K562 (cell line): ENCODE data around the gene YIPF4. TPM values are rescaled to one million over a fixed set of nuclear protein-coding genes. Genes with fewer than 3 reads are reported as not detected.

Experiments
- ATAC-seq: fragments of 200-7000 bp; cut with Tn5 transposase; 3 replicates; pipeline ENCODE4 v1.9.1; 2020; ENCODE audit warnings: moderate library complexity
- BruUV-seq: library from RNA; stranded (reverse); fragments of 400-500 nt; replicated peaks from 2 replicates; lab custom pipeline; 2021; lab: Mats Ljungman, UMichigan
- CTCF ChIA-PET: fragments of 300-600 bp; formaldehyde crosslinking; extraction: SDS; loops from one replicate; lab custom pipeline; 2021; ENCODE audit warnings: low intra/inter-chr PET ratio; lab: Yijun Ruan, JAX
- POLR2A ChIA-PET: fragments of 300-600, 350-650 bp; sonication (Branson Sonifier 250); formaldehyde crosslinking; extraction: SDS; loops from one replicate; lab custom pipeline; 2021; ENCODE audit warnings: antibody characterized with exemption, inconsistent platforms; lab: Yijun Ruan, JAX
- DNase-seq, 4 experiments: peaks; one replicate each; pipeline versions ENCODE4 v3.0.0 to v3.0.0-alpha.2; 2011 to 2018; ENCODE audit warnings: low spot score in 3 of 4, mixed read lengths in 3 of 4; ENCODE audit errors: extremely low read depth in 1 of 4
- FAIRE-seq: peaks from 2 replicates; lab custom pipeline; 2011; peaks lifted over from hg19 to GRCh38; lab: Jason Lieb, UNC
- H2AFZ ChIP-seq: 2 replicates; pipeline ENCODE4 v1.6.0; 2011; ENCODE audit warnings: low read depth, low read length, control low read depth, inconsistent platforms
- H3K27ac ChIP-seq: fragments of 200-600 bp; 3 replicates; pipeline ENCODE4 v1.8.0; 2011; ENCODE audit warnings: low read depth, mild to moderate bottlenecking, control low read depth, inconsistent platforms, low read length, moderate library complexity, mixed read lengths; ENCODE audit errors: extremely low read depth
- H3K27me3 ChIP-seq, 2 experiments: fragments of 300-600 bp in 1 of 2; 2 replicates in 1 of 2; 3 replicates in 1 of 2; pipeline versions ENCODE4 v1.6.0 to v1.8.0; 2011; ENCODE audit warnings: inconsistent platforms in 2 of 2, low read length in 2 of 2, mild to moderate bottlenecking in 1 of 2, mixed read lengths in 1 of 2, moderate library complexity in 1 of 2; ENCODE audit not compliant: control insufficient read depth in 2 of 2, insufficient read depth in 2 of 2
- H3K36me3 ChIP-seq: fragments of 300-600 bp; 3 replicates; pipeline ENCODE4 v1.8.0; 2011; ENCODE audit warnings: mild to moderate bottlenecking, low read length, inconsistent platforms; ENCODE audit not compliant: control insufficient read depth, insufficient read depth
- H3K4me1 ChIP-seq, 2 experiments: fragments of 200-600 bp in 1 of 2; replicated peaks in 1 of 2; 2 replicates in 1 of 2; 3 replicates in 1 of 2; pipeline versions ENCODE4 v1.5.1 to v1.8.0; 2011; ENCODE audit warnings: inconsistent platforms in 2 of 2, low read length in 2 of 2, mild to moderate bottlenecking in 1 of 2, mixed read lengths in 1 of 2, moderate library complexity in 1 of 2; ENCODE audit not compliant: control insufficient read depth in 2 of 2, insufficient read depth in 2 of 2
- H3K4me2 ChIP-seq: 2 replicates; pipeline ENCODE4 v1.6.1; 2011; ENCODE audit warnings: low read length, control low read depth, inconsistent platforms, mixed read lengths; ENCODE audit not compliant: insufficient read depth
- H3K4me3 ChIP-seq: fragments of 200-600 bp; sonication (generic), shearing (Covaris generic); 2 replicates; pipeline ENCODE4 v1.5.1; 2016; ENCODE audit warnings: control low read depth, inconsistent platforms
- H3K79me2 ChIP-seq: fragments of 200-600 bp; 3 replicates; pipeline ENCODE4 v1.8.0; 2011; ENCODE audit warnings: low read length, inconsistent platforms; ENCODE audit not compliant: control insufficient read depth, insufficient read depth
- H3K9ac ChIP-seq, 2 experiments: 2 replicates each; pipeline versions ENCODE4 v1.6.0 to v1.6.1; 2011; ENCODE audit warnings: low read depth in 2 of 2, low read length in 2 of 2, control low read depth in 1 of 2, inconsistent platforms in 1 of 2, mild to moderate bottlenecking in 1 of 2, mixed read lengths in 1 of 2; ENCODE audit not compliant: insufficient read depth in 1 of 2
- H3K9me1 ChIP-seq: one replicate; pipeline ENCODE4 v1.6.0; 2011; ENCODE audit warnings: inconsistent platforms, mild to moderate bottlenecking, low read length, moderate library complexity; ENCODE audit not compliant: control insufficient read depth, insufficient read depth
- H3K9me3 ChIP-seq: replicated peaks from 2 replicates; pipeline ENCODE4 v1.5.1; 2011; ENCODE audit warnings: low read depth, low read length, inconsistent platforms; ENCODE audit not compliant: control insufficient read depth, insufficient read depth
- H4K20me1 ChIP-seq: replicated peaks from 2 replicates; pipeline ENCODE4 v1.6.1; 2011; ENCODE audit warnings: low read length, inconsistent platforms, mixed read lengths; ENCODE audit not compliant: control insufficient read depth, insufficient read depth
- CHD1 ChIP-seq: fragments of 200-600 bp; sonication (generic); IDR thresholded peaks from one replicate; pipeline ENCODE4 v1.6.1; 2012; ENCODE audit warnings: mild to moderate bottlenecking, moderate library complexity, low read length, inconsistent platforms
- ETV6 ChIP-seq, 3 experiments: fragments of 150-350 bp in 1 of 3; sonication (generic) in 1 of 3; formaldehyde crosslinking in 1 of 3; IDR thresholded peaks; 2 replicates each; pipeline versions ENCODE4 v1.6.1 to v1.8.0; 2014 to 2022; ENCODE audit warnings: borderline replicate concordance in 2 of 3, low read depth in 2 of 3, antibody characterized with exemption in 1 of 3, low read length in 1 of 3, mild to moderate bottlenecking in 1 of 3, missing genetic modification reagents in 1 of 3
- NFXL1 ChIP-seq: fragments of 450-650 bp; formaldehyde crosslinking; IDR thresholded peaks from 2 replicates; pipeline ENCODE4 v1.4.0; 2021; ENCODE audit warnings: mild to moderate bottlenecking
- PHB ChIP-seq: fragments of 250-450 bp; sonication (Bioruptor Pico); IDR thresholded peaks from 2 replicates; pipeline ENCODE4 v1.5.0; 2021
- TAF9B ChIP-seq: fragments of 450-650 bp; IDR thresholded peaks from 2 replicates; pipeline ENCODE4 v1.6.1; 2018; ENCODE audit warnings: mild to moderate bottlenecking; ENCODE audit not compliant: partially characterized antibody
- WGBS: fragments of 100-300 bp; shearing (Covaris generic); methylation state at CpG from one replicate; pipeline ENCODE4 v1.1.6; 2016; ENCODE audit warnings: low coverage, mixed read lengths; ENCODE audit not compliant: insufficient coverage; ENCODE audit errors: missing lambda C conversion rate; 5-methylcytosine and 5-hydroxymethylcytosine counted together
- in situ Hi-C: fragments of 300-500 bp; cut with MboI; formaldehyde crosslinking; loops from 4 replicates; pipeline ENCODE4 v1.15.0; 2018; ENCODE audit warnings: inconsistent platforms, mixed read lengths
- intact Hi-C: fragments of 100-400 bp; cut with micrococcal nuclease; formaldehyde crosslinking; loops from 2 replicates; pipeline ENCODE4 v1.14.2; 2022
- polyA plus RNA-seq, 8 experiments: library from polyadenylated mRNA; depleted of rRNA in 4 of 8; stranded (reverse) in 5 of 8; unstranded in 3 of 8; fragments of >200 nt; fragmentation: Nextera tagmentation in 2 of 8; fragmentation: Illumina TruSeq in 1 of 8; extraction: Ambion mirVana in 2 of 8; extraction: Trizol in 1 of 8; gene quantifications; 2 replicates each; pipeline versions ENCODE4 v1.2.1 to v1.2.3, GENCODE V29; 2011 to 2014; ENCODE audit warnings: inconsistent platforms in 1 of 8, missing spikeins in 1 of 8
- total RNA-seq, 7 experiments: library from RNA; depleted of rRNA in 6 of 7; stranded (reverse); fragments of >200 nt in 6 of 7; fragmentation: Illumina TruSeq in 2 of 7; extraction: Trizol in 2 of 7; gene quantifications; 2 replicates each; pipeline versions ENCODE4 v1.2.1 to v1.2.3, GENCODE V29; 2011 to 2021; ENCODE audit warnings: low replicate concordance in 1 of 7
- TF ChIP-seq, protein P1 (sequence below), 2 experiments: fragments of 450-650 bp; IDR thresholded peaks; 2 replicates each; pipeline ENCODE4 v1.6.1; 2018; ENCODE audit warnings: mild to moderate bottlenecking in 2 of 2, low read depth in 1 of 2; ENCODE audit not compliant: partially characterized antibody in 2 of 2
- TF ChIP-seq, protein P2 (sequence below): sonication (generic); IDR thresholded peaks from 2 replicates; pipeline ENCODE4 v1.6.1; 2016
- TF ChIP-seq, protein P3 (sequence below): fragments of 450-650 bp; IDR thresholded peaks from 2 replicates; pipeline ENCODE4 v1.6.1; 2016
- TF ChIP-seq, protein P4 (sequence below): fragments of 200-800 bp; sonication (Bioruptor generic); IDR thresholded peaks from 2 replicates; pipeline ENCODE4 v1.6.1; 2017; ENCODE audit warnings: missing genetic modification characterization, missing compliant biosample characterization
- TF ChIP-seq, protein P5 (sequence below), 2 experiments: fragments of 450-650 bp; IDR thresholded peaks; 2 replicates each; pipeline ENCODE4 v1.6.1; 2016

YIPF4 gene
- total and polyA plus RNA-seq, 9 of the 15 experiments (the other 6 are each of a cell fraction or from before 2014, with no cell fraction given), result 4.9 to 46.9 (median 17.5) TPM

DNA sequence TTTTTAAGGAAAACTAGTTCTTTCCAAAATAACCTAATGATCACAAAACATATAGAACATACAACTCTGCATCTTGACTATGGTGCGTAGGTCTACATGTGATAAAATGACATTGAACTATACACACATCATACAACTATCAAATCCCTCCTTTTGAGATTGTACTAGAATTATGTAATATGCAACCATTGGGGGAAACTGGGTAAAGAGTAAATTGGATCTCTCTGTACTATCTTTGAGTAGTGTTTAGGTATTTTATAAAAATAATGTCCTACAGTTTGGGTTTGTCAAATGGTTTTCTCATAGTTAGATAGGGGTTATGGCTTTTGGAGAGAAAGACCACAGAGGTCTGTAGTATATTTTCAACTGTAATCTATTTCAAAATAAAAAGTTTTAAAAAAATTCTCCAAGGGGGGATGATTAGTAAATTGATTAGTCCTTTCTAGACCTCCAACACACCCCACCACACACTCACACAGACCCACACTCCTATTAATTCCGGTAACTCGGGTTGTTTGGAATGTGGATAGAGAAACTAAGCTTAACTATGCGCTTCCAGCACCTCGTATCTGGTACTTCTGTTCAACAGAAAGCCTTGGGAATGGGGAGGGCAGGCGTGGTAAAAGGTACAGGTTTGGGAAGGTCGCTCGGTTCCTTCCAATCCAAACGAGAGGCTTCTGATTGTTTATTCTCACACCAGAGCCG, 78.4 kb downstream of the YIPF4 start:
- Histone ChIP-seq H3K4me3 (peak overlapping the region; percentile 87), H3K27ac (peak overlapping the region; percentile 91), H3K9me3 (no peaks in the 10 kb centered on the region), H3K36me3 (peaks cover 21% of the 10 kb centered on the region), H3K9me1 (no peaks in the 10 kb centered on the region), H3K27me3 (no peaks in the 10 kb centered on the region), H4K20me1 (peaks cover 19% of the 10 kb centered on the region), H3K4me2 (peak overlapping the region; percentile 88), H3K4me1 (peaks cover 7 to 9% of the 10 kb centered on the region in 2 experiments; a peak in 4 of 5 replicates), H3K9ac (peak overlapping the region; percentile 93 to 95), H3K79me2 (peaks cover 49% of the 10 kb centered on the region), H2AFZ (peak overlapping the region; percentile 82)
- in situ Hi-C loops, result no loop called here
- TSS peak; percentile 93 for BruUV-seq
- FAIRE-seq (peak; percentile 73), ATAC-seq (no peak), DNase-seq (no peak)
- POLR2A ChIA-PET, result interaction anchor here (0.6 kb wide), 2 partner anchors 38 to 428 kb away, joined by 3 read pairs; no protein-coding TSS in a partner anchor
- WGBS, result 8% methylated on average over 10 of the region's 10 CpGs
- intact Hi-C loops, result loop anchor here (10.0 kb wide), 1 partner anchor 191 kb away; the partner anchor contains the start of gene SLC30A6
- CTCF ChIA-PET, result no interaction called here
- TF ChIP-seq PHB (CRISPR knock-in tag) (0 out of 2 replicates have a peak, but pooled peaks have one; percentile 22), CHD1 (peak; percentile 78), NFXL1 (CRISPR knock-in tag) (no peak), ETV6 (IDR thresholded peaks at IDR 0.05; ENCODE audit: borderline replicate concordance in 1 of 2, low read depth in 2 of 2, low read length in 1 of 2) (no peak), ETV6 (CRISPR knock-in tag; IDR thresholded peaks at IDR 0.05; ENCODE audit: borderline replicate concordance) (0 out of 2 replicates have a peak, but pooled peaks have one; percentile 38), TAF9B (peak; percentile 2)
- TF ChIP-seq, protein P1, sequence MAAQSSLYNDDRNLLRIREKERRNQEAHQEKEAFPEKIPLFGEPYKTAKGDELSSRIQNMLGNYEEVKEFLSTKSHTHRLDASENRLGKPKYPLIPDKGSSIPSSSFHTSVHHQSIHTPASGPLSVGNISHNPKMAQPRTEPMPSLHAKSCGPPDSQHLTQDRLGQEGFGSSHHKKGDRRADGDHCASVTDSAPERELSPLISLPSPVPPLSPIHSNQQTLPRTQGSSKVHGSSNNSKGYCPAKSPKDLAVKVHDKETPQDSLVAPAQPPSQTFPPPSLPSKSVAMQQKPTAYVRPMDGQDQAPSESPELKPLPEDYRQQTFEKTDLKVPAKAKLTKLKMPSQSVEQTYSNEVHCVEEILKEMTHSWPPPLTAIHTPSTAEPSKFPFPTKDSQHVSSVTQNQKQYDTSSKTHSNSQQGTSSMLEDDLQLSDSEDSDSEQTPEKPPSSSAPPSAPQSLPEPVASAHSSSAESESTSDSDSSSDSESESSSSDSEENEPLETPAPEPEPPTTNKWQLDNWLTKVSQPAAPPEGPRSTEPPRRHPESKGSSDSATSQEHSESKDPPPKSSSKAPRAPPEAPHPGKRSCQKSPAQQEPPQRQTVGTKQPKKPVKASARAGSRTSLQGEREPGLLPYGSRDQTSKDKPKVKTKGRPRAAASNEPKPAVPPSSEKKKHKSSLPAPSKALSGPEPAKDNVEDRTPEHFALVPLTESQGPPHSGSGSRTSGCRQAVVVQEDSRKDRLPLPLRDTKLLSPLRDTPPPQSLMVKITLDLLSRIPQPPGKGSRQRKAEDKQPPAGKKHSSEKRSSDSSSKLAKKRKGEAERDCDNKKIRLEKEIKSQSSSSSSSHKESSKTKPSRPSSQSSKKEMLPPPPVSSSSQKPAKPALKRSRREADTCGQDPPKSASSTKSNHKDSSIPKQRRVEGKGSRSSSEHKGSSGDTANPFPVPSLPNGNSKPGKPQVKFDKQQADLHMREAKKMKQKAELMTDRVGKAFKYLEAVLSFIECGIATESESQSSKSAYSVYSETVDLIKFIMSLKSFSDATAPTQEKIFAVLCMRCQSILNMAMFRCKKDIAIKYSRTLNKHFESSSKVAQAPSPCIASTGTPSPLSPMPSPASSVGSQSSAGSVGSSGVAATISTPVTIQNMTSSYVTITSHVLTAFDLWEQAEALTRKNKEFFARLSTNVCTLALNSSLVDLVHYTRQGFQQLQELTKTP (IDR thresholded peaks at IDR 0.05; ENCODE audit: low read depth in 1 of 2, partially characterized antibody in 2 of 2), result peak in 1 of 2 experiments; percentile 52
- TF ChIP-seq, protein P2, sequence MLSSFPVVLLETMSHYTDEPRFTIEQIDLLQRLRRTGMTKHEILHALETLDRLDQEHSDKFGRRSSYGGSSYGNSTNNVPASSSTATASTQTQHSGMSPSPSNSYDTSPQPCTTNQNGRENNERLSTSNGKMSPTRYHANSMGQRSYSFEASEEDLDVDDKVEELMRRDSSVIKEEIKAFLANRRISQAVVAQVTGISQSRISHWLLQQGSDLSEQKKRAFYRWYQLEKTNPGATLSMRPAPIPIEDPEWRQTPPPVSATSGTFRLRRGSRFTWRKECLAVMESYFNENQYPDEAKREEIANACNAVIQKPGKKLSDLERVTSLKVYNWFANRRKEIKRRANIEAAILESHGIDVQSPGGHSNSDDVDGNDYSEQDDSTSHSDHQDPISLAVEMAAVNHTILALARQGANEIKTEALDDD, result 0 out of 2 replicates have a peak, but pooled peaks have one; percentile 30
- TF ChIP-seq, protein P3, sequence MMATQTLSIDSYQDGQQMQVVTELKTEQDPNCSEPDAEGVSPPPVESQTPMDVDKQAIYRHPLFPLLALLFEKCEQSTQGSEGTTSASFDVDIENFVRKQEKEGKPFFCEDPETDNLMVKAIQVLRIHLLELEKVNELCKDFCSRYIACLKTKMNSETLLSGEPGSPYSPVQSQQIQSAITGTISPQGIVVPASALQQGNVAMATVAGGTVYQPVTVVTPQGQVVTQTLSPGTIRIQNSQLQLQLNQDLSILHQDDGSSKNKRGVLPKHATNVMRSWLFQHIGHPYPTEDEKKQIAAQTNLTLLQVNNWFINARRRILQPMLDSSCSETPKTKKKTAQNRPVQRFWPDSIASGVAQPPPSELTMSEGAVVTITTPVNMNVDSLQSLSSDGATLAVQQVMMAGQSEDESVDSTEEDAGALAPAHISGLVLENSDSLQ, result no peak
- TF ChIP-seq, protein P4, sequence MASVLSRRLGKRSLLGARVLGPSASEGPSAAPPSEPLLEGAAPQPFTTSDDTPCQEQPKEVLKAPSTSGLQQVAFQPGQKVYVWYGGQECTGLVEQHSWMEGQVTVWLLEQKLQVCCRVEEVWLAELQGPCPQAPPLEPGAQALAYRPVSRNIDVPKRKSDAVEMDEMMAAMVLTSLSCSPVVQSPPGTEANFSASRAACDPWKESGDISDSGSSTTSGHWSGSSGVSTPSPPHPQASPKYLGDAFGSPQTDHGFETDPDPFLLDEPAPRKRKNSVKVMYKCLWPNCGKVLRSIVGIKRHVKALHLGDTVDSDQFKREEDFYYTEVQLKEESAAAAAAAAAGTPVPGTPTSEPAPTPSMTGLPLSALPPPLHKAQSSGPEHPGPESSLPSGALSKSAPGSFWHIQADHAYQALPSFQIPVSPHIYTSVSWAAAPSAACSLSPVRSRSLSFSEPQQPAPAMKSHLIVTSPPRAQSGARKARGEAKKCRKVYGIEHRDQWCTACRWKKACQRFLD (CRISPR knock-in tag), result 0 out of 2 replicates have a peak, but pooled peaks have one; percentile 24
- TF ChIP-seq, protein P5, sequence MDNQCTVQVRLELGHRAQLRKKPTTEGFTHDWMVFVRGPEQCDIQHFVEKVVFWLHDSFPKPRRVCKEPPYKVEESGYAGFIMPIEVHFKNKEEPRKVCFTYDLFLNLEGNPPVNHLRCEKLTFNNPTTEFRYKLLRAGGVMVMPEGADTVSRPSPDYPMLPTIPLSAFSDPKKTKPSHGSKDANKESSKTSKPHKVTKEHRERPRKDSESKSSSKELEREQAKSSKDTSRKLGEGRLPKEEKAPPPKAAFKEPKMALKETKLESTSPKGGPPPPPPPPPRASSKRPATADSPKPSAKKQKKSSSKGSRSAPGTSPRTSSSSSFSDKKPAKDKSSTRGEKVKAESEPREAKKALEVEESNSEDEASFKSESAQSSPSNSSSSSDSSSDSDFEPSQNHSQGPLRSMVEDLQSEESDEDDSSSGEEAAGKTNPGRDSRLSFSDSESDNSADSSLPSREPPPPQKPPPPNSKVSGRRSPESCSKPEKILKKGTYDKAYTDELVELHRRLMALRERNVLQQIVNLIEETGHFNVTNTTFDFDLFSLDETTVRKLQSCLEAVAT (IDR thresholded peaks at IDR 0.05), result peak; percentile 8 to 31; a peak in 1 of 4 replicates
